HG02938 (cell line): ENCODE results near the gene FCHO2.
"Not testable (repeated sequence)": the region's sequence is repeated elsewhere in the genome, so short reads cannot be mapped to it uniquely, and the experiment has no call there.

Experiments used
- ATAC-seq: cut with Tn5 transposase; IDR thresholded peaks from one replicate; pipeline ENCODE4 v1.9.1; 2021; ENCODE audit warnings: mild to moderate bottlenecking, moderate library complexity; ENCODE audit not compliant: unreplicated experiment

FCHO2 gene

DNA sequence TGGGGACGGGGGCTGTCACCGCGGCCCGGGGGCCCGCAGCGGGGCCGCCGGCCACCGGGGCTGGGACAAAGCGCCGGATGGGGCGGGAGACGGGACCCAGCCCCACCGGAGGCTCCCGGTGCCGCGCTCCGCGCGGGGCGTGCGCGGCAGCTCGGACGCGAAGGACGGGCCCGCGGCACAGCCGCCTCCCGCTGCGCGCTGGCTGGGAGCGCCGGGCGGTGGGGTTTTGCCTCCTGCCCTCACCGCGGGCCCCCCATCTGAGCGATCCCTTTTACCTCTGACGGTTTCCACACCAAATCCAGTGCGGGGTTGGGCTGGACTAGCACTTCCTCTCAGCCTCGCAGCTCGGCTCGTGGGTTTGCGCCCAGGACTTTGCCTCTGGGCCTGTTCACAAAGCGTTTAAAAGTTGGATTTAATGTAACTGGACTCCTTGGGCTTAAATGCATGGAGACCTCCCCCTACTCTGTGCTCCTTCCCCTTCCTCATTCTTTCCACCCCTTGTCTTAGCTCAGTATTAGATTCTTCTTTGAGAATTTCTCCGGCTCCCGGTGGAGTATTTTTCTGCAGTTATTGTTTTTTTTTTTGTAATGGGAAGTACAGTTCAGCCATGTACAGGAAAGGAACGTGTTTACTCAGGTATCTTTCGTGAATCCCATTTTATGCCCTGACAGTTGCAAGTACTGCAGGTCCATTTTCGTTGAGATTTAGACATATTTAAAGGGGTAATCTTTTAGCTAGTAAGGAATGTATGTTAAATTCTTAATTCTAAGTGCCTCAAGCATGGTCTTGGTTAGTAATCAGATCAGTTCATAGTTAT, 691 bp downstream of the FCHO2 start:
- peak; percentile 24 for ATAC-seq

DNA sequence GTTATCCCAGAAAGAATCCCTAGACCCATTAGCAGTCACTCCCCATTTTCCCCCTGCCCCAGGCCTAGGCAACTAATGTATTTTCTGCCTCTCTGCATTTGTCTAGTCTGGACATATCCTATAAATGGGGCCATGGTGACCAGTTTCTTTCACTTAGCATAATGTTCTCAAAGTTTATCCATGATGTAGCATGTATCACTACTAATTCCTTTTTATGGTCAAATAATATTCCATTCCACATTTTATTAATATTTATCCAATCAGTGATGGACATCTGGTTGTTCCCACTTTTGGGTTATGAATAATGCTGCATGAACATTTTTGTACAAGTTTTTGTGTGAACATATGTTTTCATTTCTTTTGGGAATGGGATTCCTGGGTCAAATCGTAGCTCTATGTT, 1.5 kb downstream of the FCHO2 start:
- no peak for ATAC-seq

DNA sequence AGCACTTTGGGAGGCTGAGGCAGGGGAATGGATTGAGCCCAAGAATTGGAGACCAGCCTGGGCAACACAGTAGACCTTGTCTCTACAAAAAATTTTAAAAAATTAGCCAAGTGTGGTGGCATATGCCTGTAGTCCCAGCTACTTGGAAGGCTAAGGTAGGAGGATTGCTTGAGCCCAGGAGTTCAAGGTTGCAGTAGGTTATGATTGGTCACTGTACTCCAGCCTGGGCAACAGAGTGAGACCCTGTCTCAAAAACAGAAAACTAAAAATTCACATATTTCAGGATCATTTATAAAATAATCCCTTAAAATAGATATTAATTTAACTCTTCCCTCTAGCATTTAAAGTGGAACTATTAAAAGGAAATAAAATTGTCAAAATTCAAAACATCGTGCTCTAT, 3.4 kb downstream of the FCHO2 start:
- no peak for ATAC-seq

DNA sequence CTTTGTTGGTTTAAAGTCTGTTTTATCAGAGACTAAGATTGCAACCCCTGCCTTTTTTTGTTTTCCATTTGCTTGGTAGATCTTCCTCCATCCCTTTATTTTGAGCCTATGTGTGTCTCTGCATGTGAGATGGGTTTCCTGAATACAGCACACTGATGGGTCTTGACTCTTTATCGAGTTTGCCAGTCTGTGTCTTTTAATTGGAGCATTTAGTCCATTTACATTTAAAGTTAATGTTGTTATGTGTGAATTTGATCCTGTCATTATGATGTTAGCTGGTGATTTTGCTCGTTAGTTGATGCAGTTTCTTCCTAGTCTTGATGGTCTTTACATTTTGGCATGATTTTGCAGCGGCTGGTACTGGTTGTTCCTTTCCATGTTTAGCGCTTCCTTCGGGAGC, 18.6 kb downstream of the FCHO2 start:
- not testable (repeated sequence) for ATAC-seq

DNA sequence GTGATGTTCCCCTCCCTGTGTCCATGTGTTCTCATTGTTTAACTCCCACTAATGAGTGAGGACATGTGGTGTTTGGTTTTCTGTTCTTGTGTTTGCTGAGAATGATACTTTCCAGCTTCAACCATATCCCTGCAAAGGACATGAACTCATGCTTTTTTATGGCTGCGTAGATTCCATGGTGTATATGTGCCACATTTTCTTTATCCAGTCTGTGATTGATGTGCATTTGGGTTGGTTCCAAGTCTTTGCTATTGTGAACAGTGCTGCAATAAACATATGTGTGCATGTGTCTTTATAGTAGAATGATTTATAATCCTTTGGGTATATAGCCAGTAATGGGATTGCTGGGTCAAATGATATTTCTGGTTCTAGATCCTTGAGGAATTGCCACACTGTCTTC, 21.0 kb downstream of the FCHO2 start:
- not testable (repeated sequence) for ATAC-seq

GRCh38 chr5:72985719-72986118, 29.9 kb downstream of the FCHO2 start:
- no peak for ATAC-seq

DNA sequence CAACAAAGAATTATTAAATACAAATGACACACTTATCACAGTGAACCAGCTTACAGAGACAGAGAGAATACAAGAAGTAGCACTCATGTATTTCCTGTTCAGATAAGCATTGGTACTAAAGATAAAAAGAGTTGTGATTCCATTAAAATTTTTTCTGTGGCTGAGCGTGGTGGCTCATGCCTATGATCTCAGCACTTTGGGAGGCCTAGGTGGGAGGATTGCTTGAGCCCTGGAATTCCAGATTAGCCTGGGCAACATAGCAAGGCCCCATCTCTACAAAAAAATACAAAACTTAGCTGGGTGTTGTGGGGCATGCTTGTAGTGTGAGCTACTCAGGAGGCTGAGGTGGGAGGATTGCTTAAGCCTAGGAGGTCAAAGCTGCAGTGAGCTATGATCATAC, 32.9 kb downstream of the FCHO2 start:
- ATAC-seq, result no peak

DNA sequence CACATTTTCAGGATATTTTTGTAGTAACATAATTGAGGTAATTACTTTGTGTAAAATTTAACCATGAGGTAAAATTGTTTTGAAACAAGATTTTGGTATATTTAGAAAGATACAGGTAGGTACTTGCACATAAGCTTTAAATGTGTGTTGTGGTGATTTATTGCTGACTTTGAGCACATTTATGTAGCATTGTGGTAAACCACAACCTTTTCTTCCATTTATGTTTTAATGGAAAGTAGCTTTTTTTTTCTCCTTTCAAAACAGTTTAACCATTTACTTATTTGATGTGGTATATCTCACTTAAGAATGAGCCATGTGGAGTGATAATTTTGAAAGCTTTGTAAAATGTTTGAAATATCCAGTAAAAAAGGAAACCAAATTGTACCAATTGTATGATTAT, 35.6 kb downstream of the FCHO2 start:
- ATAC-seq, result no peak

DNA sequence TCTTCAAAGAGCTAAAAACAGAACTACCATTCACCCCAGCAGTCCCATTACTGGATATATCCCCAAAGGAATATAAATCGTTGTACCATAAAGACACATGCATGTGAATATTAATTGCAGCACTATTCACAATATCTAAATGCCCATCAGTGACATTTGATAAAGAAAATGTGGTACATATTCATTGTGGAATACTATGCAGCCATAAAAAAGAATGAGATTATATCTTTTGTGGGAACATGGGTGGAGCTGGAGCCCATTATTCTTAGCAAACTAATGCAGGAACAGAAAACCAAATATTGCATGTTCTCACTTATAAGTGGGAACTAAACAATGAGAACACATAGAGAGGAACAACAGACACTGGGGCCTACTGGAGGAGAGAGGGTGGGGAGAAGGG, 38.7 kb downstream of the FCHO2 start:
- ATAC-seq, result no peak

- ATAC-seq, result no peak
These were observed 40.8 kb downstream of the FCHO2 start for GRCh38 chr5:72996632-72997031.

DNA sequence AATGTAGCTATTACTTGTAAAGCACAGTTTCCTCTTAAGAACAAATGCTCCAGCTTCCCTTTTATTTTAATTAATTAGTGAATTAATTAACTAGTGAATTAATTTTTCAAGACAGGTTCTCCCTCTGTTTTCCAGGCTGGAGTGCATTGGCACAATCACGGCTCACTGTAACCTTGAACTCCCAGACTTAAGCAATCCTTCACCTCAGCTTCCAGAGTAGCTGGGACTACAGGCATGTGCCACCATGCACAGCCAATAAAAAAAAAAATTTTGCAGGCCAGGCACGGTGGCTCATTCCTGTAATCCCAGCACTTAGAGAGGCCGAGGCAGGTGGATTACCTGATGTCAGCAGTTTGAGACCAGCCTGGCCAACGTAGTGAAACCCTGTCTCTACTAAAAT, 44.1 kb downstream of the FCHO2 start:
- ATAC-seq, result no peak

DNA sequence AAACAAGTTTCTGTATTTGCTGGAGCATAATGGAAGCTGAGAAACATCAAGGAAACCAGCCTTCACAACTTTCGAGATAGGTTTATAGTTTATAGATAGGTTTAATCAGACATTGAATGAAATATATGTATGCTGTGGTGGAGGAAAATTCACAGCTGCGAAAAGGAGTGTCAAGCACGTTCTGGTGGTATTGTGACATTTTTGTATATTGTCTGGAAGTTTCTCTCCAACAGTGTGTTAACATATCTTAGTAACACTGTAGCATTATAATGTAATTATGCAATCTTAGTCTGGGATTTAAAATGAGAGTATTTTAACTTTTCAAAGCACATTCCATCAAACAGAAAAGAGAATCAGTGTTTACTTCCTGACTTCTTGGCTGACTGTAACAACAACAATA, 50.0 kb downstream of the FCHO2 start:
- no peak for ATAC-seq

DNA sequence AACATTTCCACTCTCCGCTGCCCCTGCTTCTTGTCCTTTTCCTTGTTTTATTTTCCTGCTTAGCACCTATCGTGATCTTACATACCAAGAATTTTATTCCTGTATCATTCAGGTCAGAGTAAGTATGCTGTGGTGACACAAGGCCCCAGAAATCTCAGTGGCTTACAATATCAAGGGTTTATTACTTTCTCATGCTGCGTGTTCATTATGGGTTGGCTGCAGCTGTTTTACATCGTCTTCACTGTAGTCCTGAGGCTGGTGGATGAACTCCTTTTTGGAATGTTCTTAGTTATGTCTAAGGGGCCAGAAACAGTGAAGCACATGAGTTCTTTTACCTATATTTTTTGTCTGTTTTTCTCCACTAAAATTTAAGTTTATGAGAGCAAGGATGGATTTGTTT, 51.2 kb downstream of the FCHO2 start:
- ATAC-seq, result no peak

DNA sequence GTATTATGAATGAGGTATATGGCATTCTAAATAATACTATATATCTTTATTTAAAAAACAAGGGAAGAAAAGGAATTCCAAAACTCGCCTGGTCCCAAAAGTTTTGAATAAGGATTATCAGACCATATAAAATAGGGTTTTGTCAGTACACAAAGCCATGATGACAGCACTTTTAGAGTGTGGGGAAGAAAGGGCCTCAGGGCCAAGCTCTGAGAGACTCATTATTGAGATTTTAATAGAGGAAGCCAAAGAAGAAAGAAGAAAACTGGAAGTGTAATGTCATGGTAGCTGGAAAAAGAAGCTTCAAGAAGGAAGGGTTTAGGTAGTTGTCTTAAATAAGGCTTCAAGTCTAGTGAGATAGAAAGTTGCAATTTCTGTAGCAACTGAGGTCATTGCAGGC, 53.0 kb downstream of the FCHO2 start:
- no peak for ATAC-seq

- not testable (repeated sequence) for ATAC-seq
These were observed 55.8 kb downstream of the FCHO2 start for GRCh38 chr5:73011612-73012011.

- no peak for ATAC-seq
These were observed 63.1 kb downstream of the FCHO2 start for GRCh38 chr5:73018892-73019291.

DNA sequence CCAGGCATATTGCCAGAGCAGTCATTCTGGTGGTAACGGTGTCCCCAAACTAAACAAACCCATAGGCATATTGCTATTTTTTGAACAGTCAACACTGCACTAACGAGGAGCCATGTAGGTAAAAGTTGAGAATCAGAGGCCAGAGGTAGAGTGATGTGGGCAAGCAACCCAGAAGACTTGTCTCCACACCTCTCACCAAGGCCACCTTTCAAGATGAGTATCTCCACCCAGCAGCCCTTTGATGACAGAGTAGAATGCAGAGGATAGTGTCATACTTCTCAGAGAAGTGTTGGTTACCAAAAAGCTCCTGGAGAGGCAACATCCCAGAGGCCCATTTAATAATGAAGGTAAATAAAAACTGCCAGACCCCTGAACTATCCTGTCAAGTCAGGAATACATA, 63.9 kb downstream of the FCHO2 start:
- ATAC-seq, result no peak

GRCh38 chr5:73022471-73023169, 66.8 kb downstream of the FCHO2 start:
- no peak for ATAC-seq

DNA sequence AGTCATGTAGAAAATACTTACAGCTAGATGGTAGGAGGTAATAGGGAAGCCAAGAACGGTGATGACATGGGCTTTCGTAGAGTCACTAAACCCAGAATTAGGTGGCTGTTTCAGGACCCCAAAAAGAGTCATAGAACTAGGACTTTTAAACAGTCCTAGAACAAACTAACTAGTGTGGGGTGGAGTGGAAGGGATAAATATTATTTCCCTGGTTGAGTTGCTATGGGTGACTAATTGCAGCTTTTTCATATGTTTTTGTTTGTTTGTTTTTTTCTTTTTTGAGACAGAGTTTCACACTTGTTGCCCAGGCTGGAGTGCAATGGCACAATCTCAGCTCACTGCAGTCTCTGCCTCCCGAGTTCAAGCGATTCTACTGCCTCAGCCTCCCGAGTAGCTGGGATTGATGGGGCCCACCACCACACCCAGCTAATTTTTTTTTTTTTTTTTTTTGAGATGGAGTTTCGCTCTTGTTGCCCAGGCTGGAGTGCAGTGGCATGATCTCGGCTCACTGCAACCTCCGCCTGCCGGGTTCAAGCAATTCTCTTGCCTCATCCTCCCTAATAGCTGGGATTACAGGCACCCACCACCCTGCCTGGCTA, 69.2 kb downstream of the FCHO2 start:
- not testable (repeated sequence) for ATAC-seq

- ATAC-seq, result no peak
These were observed 71.5 kb downstream of the FCHO2 start for GRCh38 chr5:73027361-73027760.

- no peak for ATAC-seq
These were observed 72.0 kb downstream of the FCHO2 start for GRCh38 chr5:73027816-73028215.

GRCh38 chr5:73028991-73029595, 73.3 kb downstream of the FCHO2 start:
- no peak for ATAC-seq
